Left hindlimb (tissue), 1 donor: ENCODE data around the gene NABP1.
A peak's percentile ranks its signal among the peaks of the same experiment; 100 is the strongest.
"Not testable (repeated sequence)": the region's sequence is repeated elsewhere in the genome, so short reads cannot be mapped to it uniquely, and the experiment has no call there.

Experiments used
- DNase-seq: peaks from one replicate; pipeline ENCODE4 v3.0.0-alpha.2; 2018

Gene NABP1, protein sequence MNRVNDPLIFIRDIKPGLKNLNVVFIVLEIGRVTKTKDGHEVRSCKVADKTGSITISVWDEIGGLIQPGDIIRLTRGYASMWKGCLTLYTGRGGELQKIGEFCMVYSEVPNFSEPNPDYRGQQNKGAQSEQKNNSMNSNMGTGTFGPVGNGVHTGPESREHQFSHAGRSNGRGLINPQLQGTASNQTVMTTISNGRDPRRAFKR

DNA sequence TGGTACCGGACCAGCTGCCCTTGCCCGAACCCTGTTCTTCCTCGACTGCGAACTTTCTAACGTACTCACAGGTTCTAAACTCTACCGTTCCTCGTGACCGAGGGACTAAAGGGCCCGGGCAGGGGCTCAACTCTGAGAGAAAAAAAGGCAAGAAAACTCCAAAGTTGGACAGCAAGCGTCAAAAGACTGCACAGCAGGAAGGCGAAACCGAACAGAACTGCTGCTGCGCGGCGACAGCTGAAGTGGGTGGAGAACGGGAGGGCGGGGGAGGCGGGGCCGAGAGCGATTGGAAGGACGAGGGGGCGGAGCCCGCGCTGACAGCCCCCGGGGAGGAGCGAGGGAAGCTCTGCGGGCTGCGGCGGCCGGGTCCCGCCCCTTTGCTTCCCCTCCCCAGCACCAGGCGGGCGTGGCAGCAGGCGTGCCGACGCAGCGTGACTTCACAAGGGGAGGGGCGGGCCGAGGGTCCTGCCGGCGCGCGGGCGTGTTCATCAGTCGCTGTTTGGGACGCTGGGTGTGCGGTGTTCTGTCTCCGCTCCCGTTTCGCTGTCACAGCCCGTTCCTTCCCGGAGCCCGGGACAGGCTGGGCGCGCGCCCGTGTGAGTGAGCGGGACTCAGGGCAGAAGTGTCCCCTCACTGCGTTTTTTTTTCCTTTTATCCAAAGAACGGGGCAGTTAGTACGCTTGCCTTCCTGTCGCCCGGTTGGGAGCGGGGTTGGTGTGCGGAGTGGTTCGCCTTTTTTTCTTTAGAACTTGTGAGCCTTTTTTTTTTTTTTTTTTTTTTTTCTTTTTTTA is at the start of gene NABP1:
Gene NABP1, plus strand, starts transcription at position 491 of the 791 bp plus-strand sequence. CDS start 479 bp downstream, outside the sequence.
- DNase-seq = peak; percentile 99

DNA sequence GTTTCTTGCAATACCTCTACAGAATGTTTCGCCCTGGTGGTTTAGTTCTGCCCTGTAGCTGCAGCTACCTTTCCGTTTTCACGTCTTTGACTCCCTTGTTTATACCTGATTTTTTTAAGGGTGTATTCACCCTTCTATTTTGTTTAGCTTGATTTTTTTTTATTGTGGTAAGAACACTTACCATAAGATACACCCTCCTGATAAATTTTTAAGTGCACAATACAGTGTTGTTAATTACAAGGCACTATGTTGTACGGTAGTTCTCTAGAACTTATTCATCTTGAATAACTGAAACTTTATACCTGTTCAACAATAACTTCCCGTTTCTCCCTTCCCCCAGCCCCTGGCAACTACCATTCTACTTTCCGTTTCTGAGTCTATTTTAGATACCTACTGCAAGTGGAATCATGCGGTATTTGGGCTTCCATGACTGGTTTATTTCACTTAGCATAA is 48.9 kb upstream of the NABP1 start:
- DNase-seq = no peak

DNA sequence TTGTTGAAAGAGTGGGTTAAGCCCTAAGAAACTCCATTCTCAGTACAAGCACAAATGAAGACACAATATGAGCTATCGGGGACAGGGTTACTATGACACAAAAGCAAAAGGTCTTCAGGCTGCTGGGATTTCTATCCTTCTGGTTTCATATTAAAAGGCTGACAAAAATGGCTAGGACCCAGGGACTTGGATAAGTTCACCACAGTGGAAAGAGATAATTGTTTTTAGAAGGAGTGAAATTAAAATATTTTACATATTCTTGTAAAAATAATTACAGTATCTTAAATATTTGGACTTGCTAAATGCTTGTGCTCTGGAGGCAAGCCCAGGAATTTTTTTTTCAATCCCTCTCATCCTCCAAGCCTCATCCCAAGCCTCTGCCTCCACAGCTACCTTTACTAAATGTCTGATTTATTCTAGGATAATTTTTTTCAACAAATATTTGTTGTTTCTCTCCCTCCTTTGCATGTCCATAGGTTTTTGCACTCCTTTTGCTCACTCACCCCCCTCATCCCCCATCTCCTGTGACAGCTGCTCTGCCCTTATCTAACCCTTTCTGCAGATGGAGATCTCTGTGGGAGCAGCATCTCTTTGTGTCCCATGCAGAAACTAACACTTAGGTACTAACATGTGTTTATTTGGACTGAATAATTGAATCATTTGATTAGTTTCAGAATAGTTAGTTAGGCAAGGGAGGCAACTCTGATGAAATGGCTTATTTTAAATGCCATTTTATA is 47.8 kb upstream of the NABP1 start:
- no peak for DNase-seq

DNA sequence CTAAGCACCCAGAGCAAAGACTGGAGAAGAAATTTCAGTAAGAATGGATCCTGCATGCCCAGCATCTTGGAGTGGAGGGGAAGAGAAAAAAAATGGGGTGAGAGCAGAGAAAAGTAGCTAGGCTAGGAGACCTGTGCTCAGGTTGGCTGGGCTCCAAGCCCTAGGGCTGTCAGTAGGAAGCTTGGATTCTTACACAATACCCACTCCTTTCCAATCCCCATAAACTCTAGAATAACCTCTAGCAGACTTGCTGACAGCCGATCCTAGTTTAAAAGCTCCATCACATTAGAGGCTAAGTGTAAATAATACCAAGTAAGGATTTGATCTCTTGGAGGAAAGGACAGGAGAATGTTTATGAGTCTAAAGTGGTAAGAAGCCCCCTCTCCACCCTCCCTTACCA is 46.2 kb upstream of the NABP1 start:
- DNase-seq = no peak

DNA sequence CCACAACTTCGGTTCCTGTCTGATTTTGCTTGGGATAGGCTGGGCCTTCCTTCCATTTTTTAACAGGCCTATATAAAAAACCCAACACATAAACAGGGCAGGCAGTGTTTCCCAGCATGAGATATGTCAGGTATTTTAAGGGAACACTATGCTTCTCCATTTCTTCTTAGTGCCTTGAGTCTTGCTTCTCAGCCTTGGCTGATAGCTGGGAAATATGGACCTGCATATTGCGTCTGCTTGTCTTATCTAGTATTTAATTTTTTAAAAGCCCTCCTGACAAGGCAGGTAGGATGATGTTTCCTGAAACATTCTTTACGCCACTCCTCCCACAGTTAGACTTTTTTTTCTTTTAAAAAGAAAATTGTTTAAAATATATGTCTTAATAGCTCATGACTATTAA is 45.5 kb upstream of the NABP1 start:
- no peak for DNase-seq

DNA sequence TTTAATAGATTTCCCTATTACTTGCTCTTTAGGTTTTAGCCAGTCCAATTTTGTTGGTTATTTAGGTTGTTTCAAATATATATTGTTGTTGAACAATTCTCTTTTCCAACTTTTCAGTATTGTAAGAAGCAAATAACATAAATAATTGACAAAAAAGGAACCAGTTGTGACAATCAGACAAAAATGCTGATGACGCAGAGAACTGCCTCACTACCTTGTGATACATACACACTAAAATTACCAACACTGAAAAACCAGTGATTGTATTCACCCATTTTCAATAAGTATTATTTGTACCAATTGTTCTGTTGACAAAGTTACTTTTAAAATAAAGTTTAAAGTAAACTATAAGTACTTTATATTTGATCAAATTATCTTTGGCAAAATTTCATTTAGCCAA is 43.1 kb upstream of the NABP1 start:
- no peak for DNase-seq

DNA sequence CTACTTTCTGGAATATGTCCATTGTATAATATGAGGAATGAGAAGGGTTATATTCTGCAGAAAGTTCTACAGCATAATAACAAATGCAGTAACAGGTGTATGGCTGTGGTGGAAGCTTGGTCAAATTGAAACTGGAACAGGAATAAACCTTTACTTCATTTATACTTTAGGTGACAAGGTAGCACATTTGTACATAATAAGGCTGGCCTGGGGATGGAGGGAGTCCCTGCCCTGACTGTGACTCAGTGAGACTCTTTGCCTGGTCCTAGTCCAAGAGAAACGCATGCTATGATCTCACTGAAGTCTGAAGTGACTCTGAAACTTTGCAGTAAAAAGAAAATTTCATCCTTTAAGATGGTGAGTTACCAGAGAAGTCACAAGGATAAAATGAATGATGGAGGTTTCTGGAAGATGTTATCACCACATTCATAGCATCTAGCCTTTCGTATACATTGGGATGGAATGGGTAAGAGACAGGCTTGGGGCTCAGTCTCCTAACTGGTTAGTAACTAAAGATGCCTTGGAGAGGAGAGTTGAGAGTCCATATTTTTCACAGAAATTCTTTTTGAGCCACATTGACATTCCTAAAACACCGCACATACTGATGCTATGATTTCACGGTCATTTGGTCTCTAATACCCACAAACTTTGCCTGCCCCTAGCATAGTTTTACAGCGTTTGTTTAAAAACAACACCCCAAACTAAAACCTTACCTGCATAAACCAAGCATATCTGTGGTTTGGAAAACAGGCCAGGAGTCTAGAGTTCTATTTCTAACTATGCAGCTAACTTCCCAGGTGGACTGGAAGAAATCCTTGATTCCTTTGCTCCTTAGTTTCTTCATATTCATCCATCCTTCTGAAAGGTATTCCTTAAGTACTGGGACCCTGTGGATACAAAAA is 42.4 kb upstream of the NABP1 start:
- no peak for DNase-seq

DNA sequence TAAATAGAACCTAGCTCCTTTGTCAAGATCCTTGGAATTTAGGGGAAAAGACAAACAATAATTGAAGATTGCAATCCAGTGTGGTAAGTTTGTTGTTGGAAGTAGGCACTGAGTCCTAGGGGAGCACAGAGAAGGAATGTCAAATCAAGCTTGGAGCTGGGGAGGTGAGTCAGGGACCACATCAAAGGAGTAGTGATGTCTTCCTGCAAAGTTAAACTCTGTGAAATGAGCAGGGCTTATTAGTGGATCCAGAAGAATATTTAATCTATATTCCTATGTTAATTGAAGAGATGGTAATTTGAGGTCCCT is 41.7 kb upstream of the NABP1 start:
- no peak for DNase-seq

DNA sequence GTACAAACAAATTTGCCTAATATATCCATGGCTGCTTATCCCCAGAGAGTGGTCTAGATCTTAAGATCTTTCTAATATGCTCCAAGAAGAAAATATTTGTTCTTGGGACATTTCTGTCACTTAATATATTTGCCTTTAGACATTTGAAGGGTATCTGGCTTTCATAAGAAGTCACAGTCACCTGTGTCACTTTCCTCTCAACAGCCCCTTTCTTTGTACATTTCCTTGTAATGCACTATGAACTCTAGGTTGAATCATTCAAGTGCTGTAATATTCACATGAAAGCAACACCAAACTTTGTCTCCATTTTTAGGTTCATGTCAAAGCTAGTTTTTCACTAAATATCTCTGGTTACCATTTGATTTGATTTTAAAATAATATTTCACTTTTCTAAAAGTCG is 41.4 kb upstream of the NABP1 start:
- no peak for DNase-seq

DNA sequence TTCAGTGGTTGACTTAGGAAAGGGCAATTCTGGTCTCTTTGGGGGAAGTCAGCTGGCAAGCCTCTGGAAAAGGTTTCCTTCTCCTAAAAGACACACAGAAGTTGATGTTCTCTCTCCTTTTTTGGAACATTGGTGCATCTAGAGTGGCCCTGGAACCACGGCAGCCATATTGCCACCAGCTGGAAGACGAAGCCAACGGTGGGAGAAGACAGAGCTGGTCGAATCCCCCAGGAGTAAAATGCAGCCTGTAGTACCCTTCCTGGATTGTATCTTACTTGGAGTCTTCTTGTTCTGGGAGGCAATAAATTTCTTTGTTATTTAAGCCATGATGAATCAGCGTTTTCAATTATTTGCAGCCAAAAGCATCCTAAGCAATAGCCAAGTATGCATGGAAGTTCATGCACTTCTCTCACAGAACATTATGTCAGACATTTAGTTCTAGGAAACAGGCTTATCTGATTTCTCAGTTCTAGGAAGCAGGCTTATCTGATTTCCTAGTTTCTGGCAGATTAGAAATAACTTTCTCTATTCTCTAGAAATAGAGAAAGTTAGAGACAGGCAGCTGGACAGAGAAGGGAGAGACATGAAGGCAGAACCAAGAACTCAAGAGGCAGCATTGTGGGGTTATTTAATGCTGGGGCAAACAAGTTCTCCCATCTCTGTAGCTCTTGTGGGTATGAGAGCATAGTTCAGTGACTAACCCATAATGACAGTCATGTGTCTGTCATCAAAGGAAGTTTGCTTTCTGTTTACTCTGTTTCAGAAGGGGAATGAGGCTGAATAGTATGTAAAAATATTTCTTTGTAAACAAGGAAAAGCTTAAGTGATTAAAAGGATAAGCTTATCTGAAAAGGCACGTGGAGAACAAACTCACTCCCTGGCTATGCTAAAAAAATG is 40.5 kb upstream of the NABP1 start:
- DNase-seq = no peak

DNA sequence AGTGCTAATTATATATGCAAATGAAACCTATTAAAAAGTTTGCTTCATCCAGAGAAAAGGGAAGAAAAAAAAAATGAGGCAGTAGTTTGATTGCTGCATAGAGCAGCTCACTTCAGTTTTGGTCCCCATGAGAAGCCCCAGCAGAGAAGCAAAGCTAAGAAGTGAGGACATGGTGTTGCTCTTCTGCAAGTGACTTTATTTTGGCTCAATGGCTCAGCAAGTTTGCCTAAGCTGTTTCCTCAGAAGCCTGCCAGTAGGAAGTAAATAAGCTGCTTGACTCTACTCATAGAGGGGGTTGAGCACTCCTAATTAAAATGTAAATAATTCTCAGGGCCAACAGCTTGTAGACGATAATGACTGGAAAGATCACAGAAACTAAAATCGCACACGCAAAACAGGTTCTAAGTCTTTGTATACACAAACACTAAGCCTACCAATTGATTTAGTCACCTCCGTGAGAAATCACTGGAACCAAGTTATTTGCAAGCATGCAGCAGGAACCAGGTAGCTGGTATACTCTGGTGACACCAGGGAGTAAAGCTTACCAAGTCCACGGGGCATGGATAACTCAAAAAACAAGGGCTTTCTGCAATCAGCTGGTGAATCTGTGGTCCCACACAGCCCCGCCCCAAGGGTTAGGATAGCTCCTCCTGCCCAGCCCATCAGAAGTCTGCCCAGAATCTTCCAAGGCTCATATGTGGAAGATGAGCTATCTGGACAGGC is 39.7 kb upstream of the NABP1 start:
- DNase-seq = no peak

DNA sequence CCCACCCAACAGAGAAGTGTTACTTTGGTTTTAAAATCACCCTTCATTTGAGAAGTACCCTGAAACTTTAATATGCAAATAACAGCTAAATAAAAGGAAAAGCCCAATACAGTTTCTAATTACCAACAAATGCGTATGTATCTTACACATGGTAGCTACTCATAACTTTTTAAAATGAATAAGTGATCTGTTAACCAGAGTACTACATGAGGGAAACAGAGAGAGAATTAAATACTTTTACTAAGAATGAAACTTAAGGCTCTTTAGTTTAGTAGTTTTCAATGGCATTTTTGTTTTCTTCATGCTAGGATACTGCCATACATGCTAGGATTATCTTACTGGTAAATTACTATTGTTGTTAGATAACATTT is 39.1 kb upstream of the NABP1 start:
- no peak for DNase-seq

DNA sequence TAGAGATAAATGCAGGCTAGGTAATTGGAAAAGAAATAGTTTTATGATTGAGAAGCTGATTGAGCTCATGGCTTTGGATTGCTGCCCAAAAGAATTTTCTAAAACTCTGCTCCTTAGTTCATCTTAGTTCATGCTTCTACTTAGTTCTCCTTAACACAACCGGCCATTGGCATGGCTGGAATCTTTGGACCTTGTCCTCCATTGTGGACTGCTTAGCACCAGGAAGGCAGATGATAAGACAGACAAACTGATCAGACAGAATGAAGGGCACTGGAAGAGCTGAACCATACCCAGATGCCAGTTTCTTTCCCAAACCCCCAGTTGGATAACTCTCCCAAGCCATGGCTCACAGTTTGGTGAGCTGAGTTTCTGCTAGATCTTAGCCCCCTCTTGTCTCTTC is 36.3 kb upstream of the NABP1 start:
- DNase-seq = no peak

DNA sequence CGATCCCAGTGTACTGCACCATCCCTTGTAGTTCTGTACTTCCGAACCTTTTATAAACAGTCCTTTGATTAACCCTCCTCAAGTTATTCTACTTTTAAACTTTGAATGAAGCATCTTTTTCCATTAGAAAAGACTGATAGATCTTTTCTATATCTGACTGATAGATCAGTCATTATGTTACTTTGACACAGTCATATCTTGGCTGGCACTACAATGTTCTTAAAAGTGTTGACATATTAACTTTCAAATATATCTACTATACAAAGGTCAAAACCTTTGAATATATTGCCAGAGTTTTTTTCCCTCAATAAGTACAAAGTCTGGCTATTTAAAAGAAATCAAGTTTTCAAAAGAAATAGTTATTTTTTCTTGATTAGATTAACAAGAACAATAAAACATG is 35.4 kb upstream of the NABP1 start:
- DNase-seq = no peak

DNA sequence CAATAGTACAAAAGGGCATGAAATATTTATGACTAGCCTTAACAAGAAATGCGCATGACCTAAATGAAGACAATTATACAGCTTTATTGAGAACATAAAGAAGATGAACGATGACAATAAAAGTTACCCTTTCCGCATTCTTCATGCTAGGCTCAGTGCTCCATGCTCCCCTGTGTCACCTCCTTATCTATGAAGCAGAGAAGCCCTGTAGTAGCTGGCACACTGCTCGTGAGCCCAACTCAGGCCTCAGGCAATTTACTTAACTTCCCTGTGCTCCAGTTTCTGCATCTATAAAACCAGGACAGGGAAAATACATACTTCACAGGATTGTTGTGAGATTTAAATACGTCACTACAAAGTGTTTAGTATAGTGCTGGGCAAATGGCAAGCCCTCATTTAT is 34.5 kb upstream of the NABP1 start:
- DNase-seq = no peak

DNA sequence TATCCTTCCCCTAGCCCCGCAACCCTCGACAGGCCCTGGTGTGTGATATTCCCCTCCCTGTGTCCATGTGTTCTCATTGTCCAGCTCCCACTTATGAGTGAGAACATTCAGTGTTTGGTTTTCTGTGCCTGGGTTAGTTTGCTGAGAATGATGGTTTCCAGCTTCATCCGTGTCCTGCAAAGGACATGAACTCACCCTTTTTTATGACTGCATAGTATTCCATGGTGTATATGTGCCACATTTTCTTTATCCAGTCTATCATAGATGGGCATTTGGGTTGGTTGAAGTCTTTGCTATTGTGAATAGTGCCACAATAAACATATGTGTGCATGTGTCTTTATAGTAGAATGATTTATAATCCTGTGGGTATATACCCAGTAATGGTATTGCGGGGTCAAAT is 33.3 kb upstream of the NABP1 start:
- not testable (repeated sequence) for DNase-seq

DNA sequence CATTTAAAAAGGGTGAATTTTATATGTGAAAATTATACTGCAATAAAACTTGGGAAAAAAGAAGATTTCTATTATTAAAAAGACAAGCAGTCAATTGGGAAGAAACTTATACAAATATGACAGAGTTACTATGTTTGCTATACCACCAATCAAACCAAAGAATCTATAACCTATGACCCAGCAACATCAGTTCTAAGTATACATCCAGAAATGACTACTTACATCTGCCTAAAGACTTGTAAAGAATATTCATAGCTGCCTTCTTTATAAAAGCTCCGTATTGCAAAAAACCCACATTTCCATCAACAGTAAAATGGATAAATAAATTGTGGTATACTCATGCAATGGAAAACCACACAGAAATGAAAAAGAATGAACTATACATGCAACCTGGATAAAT is 32.9 kb upstream of the NABP1 start:
- DNase-seq = no peak

DNA sequence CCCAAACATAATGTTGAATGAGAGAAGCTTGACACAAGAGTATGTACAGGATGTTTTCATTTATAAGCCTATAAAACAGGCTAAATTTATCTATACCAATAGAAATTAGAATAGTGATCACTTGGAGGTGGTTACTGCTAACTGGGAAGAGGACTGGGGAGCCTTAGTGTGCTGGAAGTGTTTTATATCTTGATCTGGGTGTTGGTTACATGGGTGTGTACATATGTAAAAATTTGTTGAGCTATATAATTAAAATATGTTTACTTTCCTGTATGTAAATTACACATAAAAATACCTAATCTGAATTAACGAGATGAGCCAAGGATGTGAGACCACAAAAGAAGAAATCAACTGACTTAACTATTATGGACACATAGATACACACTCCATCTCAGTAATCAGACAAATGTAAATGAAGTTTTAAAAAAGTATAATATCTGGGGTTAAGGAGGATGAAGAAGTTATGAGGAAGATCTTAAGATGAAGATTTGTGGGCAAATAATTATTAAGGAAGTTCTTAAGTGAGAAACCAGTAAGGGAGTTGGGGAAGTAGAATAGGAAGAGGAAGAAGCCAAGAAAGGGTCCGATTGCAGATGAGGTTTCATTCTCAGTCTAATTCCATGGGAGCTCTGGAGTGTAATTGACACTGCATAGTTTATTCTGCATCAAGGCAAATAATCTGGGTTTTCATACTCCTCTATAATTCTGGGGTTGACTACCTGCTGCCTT is 32.3 kb upstream of the NABP1 start:
- DNase-seq = no peak

DNA sequence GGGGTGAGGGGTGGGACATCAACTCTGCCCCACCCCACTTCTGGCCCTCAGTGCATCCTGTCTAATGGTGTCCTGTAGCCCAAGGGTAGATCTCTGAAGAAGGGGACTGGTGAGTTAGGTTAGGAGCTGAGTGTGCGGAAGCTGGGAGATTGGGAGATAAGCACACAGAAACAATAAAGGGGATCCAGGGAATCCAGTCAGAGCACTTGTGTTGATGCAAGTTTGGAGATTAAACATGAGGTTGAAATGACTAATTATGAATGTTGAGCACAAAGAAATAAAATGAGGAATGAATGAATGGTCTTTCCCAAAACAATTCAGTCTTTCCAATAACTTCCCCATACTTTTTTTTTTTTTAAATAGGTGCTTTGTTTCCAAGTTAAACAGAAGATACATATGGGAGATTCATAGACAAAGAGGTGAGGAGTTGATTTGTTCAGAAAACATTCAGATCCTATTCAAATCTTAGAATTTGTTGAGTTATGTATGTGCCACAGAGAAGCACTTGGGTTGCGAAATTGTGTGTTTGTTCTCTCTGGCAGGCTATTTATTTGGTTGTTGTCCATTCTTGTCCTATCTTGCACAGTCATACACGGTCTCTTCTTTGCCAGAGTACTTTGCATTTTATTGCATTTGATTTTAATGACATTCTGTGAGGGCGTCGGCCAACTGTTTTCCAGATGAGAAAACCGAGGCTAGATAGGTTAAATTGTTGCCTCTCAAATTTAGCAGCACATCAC is 31.6 kb upstream of the NABP1 start:
- no peak for DNase-seq

DNA sequence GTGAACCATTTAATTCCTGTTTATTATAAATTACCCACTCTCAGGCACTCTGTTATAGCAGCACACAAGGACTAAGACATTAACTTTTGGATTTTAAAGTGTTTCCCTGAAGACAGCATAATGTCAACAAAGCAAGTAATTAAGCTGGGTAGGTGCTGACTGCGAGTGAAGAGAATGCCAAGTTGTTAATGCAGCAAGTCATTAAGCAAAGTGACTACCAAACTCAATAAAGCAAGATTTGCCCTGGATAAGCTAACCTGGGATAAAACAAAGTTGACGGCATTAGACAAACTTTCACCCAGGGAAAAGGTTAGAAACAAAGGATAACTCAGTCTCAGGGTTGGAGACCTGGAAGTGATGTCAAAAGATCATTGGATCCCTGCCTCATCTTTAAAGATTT is 28.4 kb upstream of the NABP1 start:
- DNase-seq = no peak
